Lung (tissue), 12 donors: ENCODE data around the gene ZNF148. TPM values are rescaled to one million over a fixed set of nuclear protein-coding genes. Genes with fewer than 3 reads are reported as not detected.

ENCODE experiments used
- ATAC-seq: fragments of 200-7000 bp; cut with Tn5 transposase; one replicate; pipeline ENCODE4 v1.9.1; 2020; ENCODE audit warnings: moderate number of reproducible peaks; ENCODE audit not compliant: insufficient read depth, low FRiP score
- DNase-seq, 3 donors: peaks; one replicate each; pipeline ENCODE4 v3.0.0-alpha.2; 2013 to 2017
- H3K27ac ChIP-seq, 2 donors: one replicate each; pipeline ENCODE4 v1.5.1; 2013; ENCODE audit warnings: mild to moderate bottlenecking in 2 of 2, moderate library complexity in 2 of 2, control low read depth in 1 of 2, inconsistent platforms in 1 of 2, low read depth in 1 of 2, low read length in 1 of 2
- H3K27me3 ChIP-seq, 3 donors: one replicate each; pipeline ENCODE4 v1.5.1; 2013; ENCODE audit warnings: low read length in 2 of 3; ENCODE audit not compliant: control insufficient read depth in 3 of 3, insufficient read depth in 3 of 3
- H3K36me3 ChIP-seq, 4 donors: one replicate each; pipeline ENCODE4 v1.5.1; 2013; ENCODE audit warnings: low read length in 4 of 4, mild to moderate bottlenecking in 1 of 4, moderate library complexity in 1 of 4; ENCODE audit not compliant: control insufficient read depth in 4 of 4, insufficient read depth in 4 of 4
- H3K4me1 ChIP-seq, 5 donors: one replicate each; pipeline ENCODE4 v1.5.1; 2013; ENCODE audit warnings: low read length in 5 of 5, mild to moderate bottlenecking in 2 of 5, moderate library complexity in 1 of 5; ENCODE audit not compliant: control insufficient read depth in 5 of 5, insufficient read depth in 5 of 5
- H3K4me3 ChIP-seq: one replicate; pipeline ENCODE4 v1.5.1; 2013; ENCODE audit warnings: mild to moderate bottlenecking, control low read depth, moderate library complexity
- H3K9ac ChIP-seq, 2 donors: one replicate each; pipeline ENCODE4 v1.5.1; 2013; ENCODE audit warnings: low read length in 2 of 2, control low read depth in 1 of 2; ENCODE audit not compliant: insufficient read depth in 1 of 2
- H3K9me3 ChIP-seq, 4 donors: one replicate each; pipeline ENCODE4 v1.5.1; 2013; ENCODE audit warnings: low read length in 3 of 4, mild to moderate bottlenecking in 1 of 4, moderate library complexity in 1 of 4; ENCODE audit not compliant: control insufficient read depth in 4 of 4, insufficient read depth in 3 of 4
- WGBS, 2 donors: extraction: QIAGEN DNeasy Blood & Tissue Kit; methylation state at CpG; one replicate each; pipeline ENCODE4 v1.1.7; 2013; 5-methylcytosine and 5-hydroxymethylcytosine counted together
- polyA plus RNA-seq, 2 donors: library from polyadenylated mRNA; stranded (reverse); fragments of 200-250 nt; gene quantifications; one replicate each; pipeline ENCODE4 v1.2.1, GENCODE V29; 2013
- total RNA-seq, 2 donors: library from RNA; depleted of rRNA in 1 of 2; stranded (reverse); fragments of >200 nt in 1 of 2; gene quantifications; one replicate each; pipeline ENCODE4 v1.2.1, GENCODE V29; 2014 to 2021
- TF ChIP-seq, protein P1 (sequence below): IDR thresholded peaks from 2 replicates; pipeline ENCODE4 v1.5.1; 2012; ENCODE audit warnings: mild to moderate bottlenecking; ENCODE audit errors: control extremely low read depth, extremely low read depth
- donor health status: control.
- donor health status: control.
- donor health status: Bipolar disorder and iron deficiency.
- donor health status: healthy.
- donor health status: DM: yes; HTN: yes; CAD: no.

The ZNF148 gene
- total and polyA plus RNA-seq, 4 donors: 3.5 to 46.2 (median 20.4) TPM

DNA sequence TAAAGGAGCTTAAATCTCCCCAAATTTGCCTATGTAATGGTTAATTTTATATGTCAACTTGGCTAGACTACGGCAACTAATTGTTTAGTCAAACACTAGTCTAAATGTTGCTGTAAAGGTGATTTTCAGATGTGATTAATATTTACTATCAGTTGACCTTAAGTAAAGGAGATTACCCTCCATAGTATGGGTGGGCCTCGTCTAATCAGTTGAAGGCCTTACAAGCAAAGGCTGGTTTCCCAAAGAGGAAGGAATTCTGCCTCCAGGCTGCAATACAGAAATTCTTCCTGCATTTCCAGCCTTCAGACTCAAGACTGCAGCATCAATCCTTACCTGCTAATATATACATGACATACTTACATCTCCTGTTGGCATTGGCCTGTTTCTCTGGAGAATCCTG is 186.2 kb downstream of the ZNF148 start:
- Histone ChIP-seq H3K9ac (no peak overlapping the region), H3K27me3 (no peaks in the 10 kb centered on the region), H3K27ac (no peak overlapping the region), H3K4me3 (no peak overlapping the region), H3K4me1 (peaks cover 0 to 18% (median 0%) of the 10 kb centered on the region in 5 donors), H3K36me3 (peaks cover 0 to 2% (median 0%) of the 10 kb centered on the region in 4 donors), H3K9me3 (no peaks in the 10 kb centered on the region)
- DNase-seq (no peak), ATAC-seq (no peak)
- 95 to 97% methylated on average over 2 of the region's 2 CpGs for WGBS, 2 donors
- TF ChIP-seq, protein P1, sequence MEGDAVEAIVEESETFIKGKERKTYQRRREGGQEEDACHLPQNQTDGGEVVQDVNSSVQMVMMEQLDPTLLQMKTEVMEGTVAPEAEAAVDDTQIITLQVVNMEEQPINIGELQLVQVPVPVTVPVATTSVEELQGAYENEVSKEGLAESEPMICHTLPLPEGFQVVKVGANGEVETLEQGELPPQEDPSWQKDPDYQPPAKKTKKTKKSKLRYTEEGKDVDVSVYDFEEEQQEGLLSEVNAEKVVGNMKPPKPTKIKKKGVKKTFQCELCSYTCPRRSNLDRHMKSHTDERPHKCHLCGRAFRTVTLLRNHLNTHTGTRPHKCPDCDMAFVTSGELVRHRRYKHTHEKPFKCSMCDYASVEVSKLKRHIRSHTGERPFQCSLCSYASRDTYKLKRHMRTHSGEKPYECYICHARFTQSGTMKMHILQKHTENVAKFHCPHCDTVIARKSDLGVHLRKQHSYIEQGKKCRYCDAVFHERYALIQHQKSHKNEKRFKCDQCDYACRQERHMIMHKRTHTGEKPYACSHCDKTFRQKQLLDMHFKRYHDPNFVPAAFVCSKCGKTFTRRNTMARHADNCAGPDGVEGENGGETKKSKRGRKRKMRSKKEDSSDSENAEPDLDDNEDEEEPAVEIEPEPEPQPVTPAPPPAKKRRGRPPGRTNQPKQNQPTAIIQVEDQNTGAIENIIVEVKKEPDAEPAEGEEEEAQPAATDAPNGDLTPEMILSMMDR: no peak

GRCh38 chr3:125187599-125187910 is 187.6 kb downstream of the ZNF148 start:
- Histone ChIP-seq H3K27ac (no peak overlapping the region), H3K4me3 (no peak overlapping the region), H3K27me3 (no peaks in the 10 kb centered on the region), H3K36me3 (peaks cover 0 to 2% (median 0%) of the 10 kb centered on the region in 4 donors), H3K9ac (no peak overlapping the region), H3K4me1 (peaks cover 0 to 18% (median 0%) of the 10 kb centered on the region in 5 donors), H3K9me3 (no peaks in the 10 kb centered on the region)
- WGBS, 2 donors: 78 to 81% methylated on average over 5 of the region's 5 CpGs
- ATAC-seq (no peak), DNase-seq (no peak)
- TF ChIP-seq, protein P1: no peak

DNA sequence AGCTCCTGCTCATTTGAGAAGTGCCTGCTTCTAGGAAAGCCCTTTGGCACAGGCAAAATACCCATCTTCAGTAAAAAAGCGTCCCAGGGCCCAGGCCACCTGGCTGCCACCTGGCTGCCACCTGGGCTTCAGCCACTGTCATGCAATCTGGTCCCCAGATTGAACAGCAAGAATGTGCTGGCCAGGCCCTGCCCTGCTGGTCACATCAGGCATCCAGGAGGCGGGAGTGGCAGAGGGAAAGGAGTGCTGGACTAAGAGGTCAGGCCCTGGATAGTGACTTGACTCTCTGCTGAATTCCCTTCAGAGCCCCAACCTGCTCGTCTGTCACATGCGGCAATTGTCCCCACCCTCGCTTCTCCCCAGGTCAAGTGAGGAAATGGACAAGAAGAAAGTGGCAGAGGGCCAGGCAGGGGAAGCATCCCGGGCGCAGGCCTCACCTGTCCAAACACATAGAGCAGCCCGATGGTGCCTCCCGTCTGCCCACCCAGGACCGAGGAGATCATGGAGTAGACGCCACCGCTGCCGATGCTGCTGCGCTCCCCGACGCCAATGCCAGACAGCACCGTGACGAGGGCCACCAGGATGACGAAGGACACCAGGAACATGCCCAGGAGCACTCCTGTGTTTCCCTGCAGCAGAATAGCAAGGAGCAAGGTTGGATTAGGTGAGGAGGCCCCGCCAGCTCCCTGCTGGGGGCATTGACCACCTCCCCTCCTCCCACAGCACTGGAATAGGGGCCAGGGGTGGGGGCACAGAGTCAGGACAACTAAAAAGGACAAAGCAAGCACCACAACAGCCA is 188.1 kb downstream of the ZNF148 start:
- DNase-seq (no peak), ATAC-seq (no peak)
- H3K27ac ChIP-seq: no peak overlapping the region
- TF ChIP-seq, protein P1: no peak
- H3K36me3 ChIP-seq: peaks cover 0 to 2% (median 0%) of the 10 kb centered on the region in 4 donors
- no peak overlapping the region for H3K4me3 ChIP-seq
- no peaks in the 10 kb centered on the region for H3K27me3 ChIP-seq
- WGBS, 2 donors: 95% methylated on average over 20 of the region's 20 CpGs
- peaks cover 0 to 18% (median 0%) of the 10 kb centered on the region in 5 donors for H3K4me1 ChIP-seq
- H3K9me3 ChIP-seq: no peaks in the 10 kb centered on the region
- H3K9ac ChIP-seq: no peak overlapping the region
